Measurements from ENCODE around the gene ZBTB2.

The ZBTB2 gene

DNA sequence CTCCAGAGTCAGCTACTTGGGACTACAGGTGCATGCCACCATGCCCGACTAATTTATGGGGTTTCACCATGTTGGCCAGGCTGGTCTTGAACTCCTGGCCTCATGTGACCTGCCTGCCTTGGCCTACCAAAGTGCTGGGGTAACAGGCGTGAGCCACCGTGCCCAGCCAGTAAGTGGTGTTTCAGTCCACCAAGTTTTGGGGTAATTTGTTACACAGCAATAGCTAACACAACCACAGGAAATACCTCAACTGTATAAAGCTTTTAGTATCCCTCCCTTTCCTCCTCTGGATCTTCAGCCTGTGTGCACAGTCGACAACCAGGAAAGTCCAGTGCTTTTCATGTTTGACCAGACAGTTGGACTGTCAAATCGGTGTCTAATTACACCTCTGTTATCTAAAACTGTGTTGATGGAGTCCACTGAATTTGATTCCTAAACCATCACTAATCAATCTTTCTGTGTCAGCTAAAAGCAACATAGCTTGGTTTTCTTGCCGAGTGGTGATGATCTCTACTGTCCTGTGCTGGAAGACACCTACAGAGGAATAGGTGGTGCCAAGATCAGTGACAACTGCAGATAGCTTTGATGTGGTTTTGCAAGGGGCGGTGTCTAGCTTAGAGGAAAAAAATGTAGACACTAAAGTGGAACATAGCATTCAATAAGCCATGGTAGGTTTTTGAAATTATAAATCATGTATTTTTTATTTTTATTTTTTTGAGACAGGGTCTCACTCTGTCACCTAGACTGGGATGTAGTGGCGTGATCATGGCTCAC lies 22.2 kb upstream of the ZBTB2 start:
- H3K36me3 ChIP-seq (ENCODE audit: control insufficient read depth in 2 of 2, insufficient read depth in 1 of 2, low read length in 2 of 2): peaks cover 31 to 85% of the 10 kb centered on the region in 2 experiments
- H3K27ac ChIP-seq (ENCODE audit: extremely low read depth, low read depth, low read length): no peak overlapping the region
- H3K4me1 ChIP-seq (ENCODE audit: control insufficient read depth, insufficient read depth, low read length): no peaks in the 10 kb centered on the region
- ChIA-PET CTCF (interaction anchor here (0.6 to 0.7 kb wide), 2 partner anchors 21 to 172 kb away, joined by 3 read pairs; no protein-coding TSS in a partner anchor), POLR2A (interaction anchor here (1.1 kb wide), 1 partner anchor 10 kb away, joined by 3 read pairs; no protein-coding TSS in a partner anchor)
- no peak for TF ChIP-seq ZNF391 (tag by site-specific recombination; IDR thresholded peaks at IDR 0.05; ENCODE audit: borderline replicate concordance, low read depth)
- no peak for TF ChIP-seq SP3 (tag by site-specific recombination; IDR thresholded peaks at IDR 0.05)
- TF ChIP-seq, protein P1, sequence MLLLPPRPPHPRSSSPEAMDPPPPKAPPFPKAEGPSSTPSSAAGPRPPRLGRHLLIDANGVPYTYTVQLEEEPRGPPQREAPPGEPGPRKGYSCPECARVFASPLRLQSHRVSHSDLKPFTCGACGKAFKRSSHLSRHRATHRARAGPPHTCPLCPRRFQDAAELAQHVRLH (tag by site-specific recombination; IDR thresholded peaks at IDR 0.05): no peak
- no peak for TF ChIP-seq ZNF10 (tag by site-specific recombination; IDR thresholded peaks at IDR 0.05)
- no peak for TF ChIP-seq ZEB2 (tag by site-specific recombination; IDR thresholded peaks at IDR 0.05)
- peak; percentile 42; the same call in 1 of the 2 replicates for TF ChIP-seq RBAK (tag by site-specific recombination; IDR thresholded peaks at IDR 0.05)
- no peak overlapping the region for H3K4me3 ChIP-seq (ENCODE audit: low read depth, low read length)
- H3K9me3 ChIP-seq (ENCODE audit: control insufficient read depth, insufficient read depth, low read depth, low read length): no peaks in the 10 kb centered on the region

GRCh38 chr6:151412909-151413308 lies 21.6 kb upstream of the ZBTB2 start:
- peaks cover 25 to 85% of the 10 kb centered on the region in 2 experiments for H3K36me3 ChIP-seq (ENCODE audit: control insufficient read depth in 2 of 2, insufficient read depth in 1 of 2, low read length in 2 of 2)
- POLR2A ChIA-PET: interaction anchor here (1.1 kb wide), 1 partner anchor 10 kb away, joined by 3 read pairs; no protein-coding TSS in a partner anchor
- CTCF ChIA-PET: no interaction called here

More at GRCh38 chr6:151412909-151413308, 21.6 kb upstream of the ZBTB2 start:
- Histone ChIP-seq H3K4me3 (ENCODE audit: low read depth, low read length) (no peak overlapping the region), H3K4me1 (ENCODE audit: control insufficient read depth, insufficient read depth, low read length) (no peaks in the 10 kb centered on the region), H3K27ac (ENCODE audit: extremely low read depth, low read depth, low read length) (no peak overlapping the region), H3K9me3 (ENCODE audit: control insufficient read depth, insufficient read depth, low read depth, low read length) (no peaks in the 10 kb centered on the region)
- TF ChIP-seq ZNF513 (tag by site-specific recombination; IDR thresholded peaks at IDR 0.05) (no peak), ZBTB44 (tag by site-specific recombination; IDR thresholded peaks at IDR 0.05) (no peak), ZNF518A (tag by site-specific recombination; conservative IDR thresholded peaks at IDR 0.05; ENCODE audit: low read depth) (no peak), ZBTB6 (tag by site-specific recombination; IDR thresholded peaks at IDR 0.05) (no peak), ZNF530 (tag by site-specific recombination; IDR thresholded peaks at IDR 0.05; ENCODE audit: low read depth) (no peak), ZNF391 (tag by site-specific recombination; IDR thresholded peaks at IDR 0.05; ENCODE audit: borderline replicate concordance, low read depth) (no peak), ZNF548 (tag by site-specific recombination; IDR thresholded peaks at IDR 0.05) (no peak), ZNF670 (tag by site-specific recombination; IDR thresholded peaks at IDR 0.05; ENCODE audit: low read depth) (no peak), ZNF521 (tag by site-specific recombination; IDR thresholded peaks at IDR 0.05) (no peak), ZNF184 (tag by site-specific recombination; IDR thresholded peaks at IDR 0.05) (no peak)
- TF ChIP-seq, protein P2, sequence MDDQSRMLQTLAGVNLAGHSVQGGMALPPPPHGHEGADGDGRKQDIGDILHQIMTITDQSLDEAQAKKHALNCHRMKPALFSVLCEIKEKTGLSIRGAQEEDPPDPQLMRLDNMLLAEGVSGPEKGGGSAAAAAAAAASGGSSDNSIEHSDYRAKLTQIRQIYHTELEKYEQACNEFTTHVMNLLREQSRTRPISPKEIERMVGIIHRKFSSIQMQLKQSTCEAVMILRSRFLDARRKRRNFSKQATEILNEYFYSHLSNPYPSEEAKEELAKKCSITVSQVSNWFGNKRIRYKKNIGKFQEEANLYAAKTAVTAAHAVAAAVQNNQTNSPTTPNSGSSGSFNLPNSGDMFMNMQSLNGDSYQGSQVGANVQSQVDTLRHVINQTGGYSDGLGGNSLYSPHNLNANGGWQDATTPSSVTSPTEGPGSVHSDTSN (CRISPR knock-in tag; IDR thresholded peaks at IDR 0.05): no peak
- TF ChIP-seq, protein P3, sequence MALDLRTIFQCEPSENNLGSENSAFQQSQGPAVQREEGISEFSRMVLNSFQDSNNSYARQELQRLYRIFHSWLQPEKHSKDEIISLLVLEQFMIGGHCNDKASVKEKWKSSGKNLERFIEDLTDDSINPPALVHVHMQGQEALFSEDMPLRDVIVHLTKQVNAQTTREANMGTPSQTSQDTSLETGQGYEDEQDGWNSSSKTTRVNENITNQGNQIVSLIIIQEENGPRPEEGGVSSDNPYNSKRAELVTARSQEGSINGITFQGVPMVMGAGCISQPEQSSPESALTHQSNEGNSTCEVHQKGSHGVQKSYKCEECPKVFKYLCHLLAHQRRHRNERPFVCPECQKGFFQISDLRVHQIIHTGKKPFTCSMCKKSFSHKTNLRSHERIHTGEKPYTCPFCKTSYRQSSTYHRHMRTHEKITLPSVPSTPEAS (tag by site-specific recombination; IDR thresholded peaks at IDR 0.05): no peak

Measured in HEK293 (cell line).